ENCODE results near the gene SLFN11. TPM values are rescaled to one million over a fixed set of nuclear protein-coding genes. Genes with fewer than 3 reads are reported as not detected.

Gene SLFN11
- total and polyA plus RNA-seq, 9 of the 15 experiments (the other 6 are each of a cell fraction or from before 2014, with no cell fraction given): 0.04 to 0.21 TPM; not detected in 7

- no peak overlapping the region for H3K27ac ChIP-seq (ENCODE audit: extremely low read depth, low read depth, low read length)
- DNase-seq (ENCODE audit: extremely low read depth in 1 of 4, low spot score in 3 of 4) (peak in 2 of 4 experiments; percentile 8 to 13), ATAC-seq (no peak), FAIRE-seq (no peak)
- H3K4me1 ChIP-seq (replicated peaks in 1 of 2; ENCODE audit: control insufficient read depth in 2 of 2, insufficient read depth in 2 of 2, low read length in 2 of 2): peaks cover 0 to 8% of the 10 kb centered on the region in 2 experiments; a peak in 2 of 5 replicates
- H3K9ac ChIP-seq (ENCODE audit: insufficient read depth in 1 of 2, low read depth in 2 of 2, low read length in 2 of 2): no peak overlapping the region; a peak in 1 of 4 replicates
- H3K27me3 ChIP-seq (ENCODE audit: control insufficient read depth in 2 of 2, insufficient read depth in 2 of 2, low read length in 2 of 2): peaks cover 13 to 16% of the 10 kb centered on the region in 2 experiments; a peak in 3 of 5 replicates
- no peaks in the 10 kb centered on the region for H3K9me1 ChIP-seq (ENCODE audit: control insufficient read depth, insufficient read depth, low read length)
- in situ Hi-C loops (cut with MboI): no loop called here
- no peak overlapping the region for H3K4me3 ChIP-seq
- CTCF ChIA-PET (ENCODE audit: low intra/inter-chr PET ratio): interaction anchor here (0.6 kb wide), 1 partner anchor 37 kb away, joined by 5 read pairs; no protein-coding TSS in a partner anchor
- H3K9me3 ChIP-seq (replicated peaks; ENCODE audit: control insufficient read depth, insufficient read depth, low read depth, low read length): no peaks in the 10 kb centered on the region
- BruUV-seq (replicated peaks): no TSS peak
- WGBS (ENCODE audit: insufficient coverage, low coverage, missing lambda C conversion rate): under 1% methylated on average over 16 of the region's 25 CpGs
- H3K36me3 ChIP-seq (ENCODE audit: control insufficient read depth, insufficient read depth, low read length): no peaks in the 10 kb centered on the region
- H2AFZ ChIP-seq (ENCODE audit: low read depth, low read length): no peak overlapping the region
- intact Hi-C loops (cut with micrococcal nuclease): no loop called here
- POLR2A ChIA-PET: interaction anchor here (1.0 kb wide), 1 partner anchor 16 kb away, joined by 3 read pairs; no protein-coding TSS in a partner anchor
- no peak for TF ChIP-seq FOXO4 (CRISPR knock-in tag; IDR thresholded peaks at IDR 0.05)
- TF ChIP-seq STAT6 (CRISPR knock-in tag; IDR thresholded peaks at IDR 0.05): no peak
- no peak for TF ChIP-seq HNRNPH1 (optimal IDR thresholded peaks at IDR 0.05; ENCODE audit: low read depth, low read length)
- TF ChIP-seq MCM2 (IDR thresholded peaks at IDR 0.05; ENCODE audit: low read depth): no peak
- TF ChIP-seq DIDO1 (tag; IDR thresholded peaks at IDR 0.05; ENCODE audit: low read depth): no peak
- no peak for TF ChIP-seq ETV6 (IDR thresholded peaks at IDR 0.05; ENCODE audit: borderline replicate concordance in 1 of 2, low read depth in 2 of 2, low read length in 1 of 2)
- TF ChIP-seq ETV6 (CRISPR knock-in tag; IDR thresholded peaks at IDR 0.05; ENCODE audit: borderline replicate concordance): no peak
- no peak for TF ChIP-seq MYBL2 (IDR thresholded peaks at IDR 0.05; ENCODE audit: low read depth)
- no peak for TF ChIP-seq MYBL2 (CRISPR knock-in tag; IDR thresholded peaks at IDR 0.05; ENCODE audit: borderline replicate concordance)
- TF ChIP-seq NFYB (IDR thresholded peaks at IDR 0.05; ENCODE audit: extremely low read depth, insufficient read length): no peak
- no peak for TF ChIP-seq FUS (optimal IDR thresholded peaks at IDR 0.05; ENCODE audit: low read depth, low read length)
- TF ChIP-seq MAX (CRISPR knock-in tag; IDR thresholded peaks at IDR 0.05): no peak
- TF ChIP-seq KDM5B (IDR thresholded peaks at IDR 0.05; ENCODE audit: insufficient replicate concordance, low read depth, low read length): no peak
- no peak for TF ChIP-seq ZNF644 (tag; IDR thresholded peaks at IDR 0.05; ENCODE audit: low read depth)
- H3K79me2 ChIP-seq (ENCODE audit: control insufficient read depth, insufficient read depth, low read length): no peaks in the 10 kb centered on the region
- H3K4me2 ChIP-seq (ENCODE audit: insufficient read depth, low read length): no peak overlapping the region
- no peaks in the 10 kb centered on the region for H4K20me1 ChIP-seq (replicated peaks; ENCODE audit: control insufficient read depth, insufficient read depth, low read length)
Measured at GRCh38 chr17:35372846-35373533, 431 bp downstream of the SLFN11 start.

Data from K562 (cell line).